ACC112 (cell line): ENCODE results near the gene KCNJ12.
"Not testable (repeated sequence)": the region's sequence is repeated elsewhere in the genome, so short reads cannot be mapped to it uniquely, and the experiment has no call there.

ENCODE experiments used
- H2AFZ ChIP-seq: fragments of 200-600 bp; sonication (generic); one replicate; pipeline ENCODE4 v1.6.0; 2017; ENCODE audit warnings: antibody characterized with exemption, low read length; ENCODE audit not compliant: unreplicated experiment
- H3K27ac ChIP-seq: fragments of 200-600 bp; sonication (generic); 2 replicates; pipeline ENCODE4 v1.5.1; 2014; ENCODE audit warnings: low read depth, mild to moderate bottlenecking, antibody characterized with exemption, low read length, moderate library complexity
- H3K27me3 ChIP-seq: fragments of 200-600 bp; sonication (generic); 2 replicates; pipeline ENCODE4 v1.6.1; 2014; ENCODE audit warnings: mild to moderate bottlenecking, antibody characterized with exemption, low read length, moderate library complexity, mixed read lengths; ENCODE audit not compliant: insufficient read depth
- H3K36me3 ChIP-seq: fragments of 200-600 bp; sonication (generic); 2 replicates; pipeline ENCODE4 v1.6.1; 2016; ENCODE audit warnings: mild to moderate bottlenecking, antibody characterized with exemption, low read length, moderate library complexity, mixed read lengths; ENCODE audit not compliant: insufficient read depth
- H3K4me1 ChIP-seq: fragments of 200-600 bp; sonication (generic); one replicate; pipeline ENCODE4 v1.6.1; 2016; ENCODE audit warnings: low read length, mixed read lengths; ENCODE audit not compliant: insufficient read depth, unreplicated experiment, control insufficient read depth
- H3K4me3 ChIP-seq: fragments of 200-600 bp; sonication (generic); 2 replicates; pipeline ENCODE4 v1.5.1; 2014; ENCODE audit warnings: mild to moderate bottlenecking, low read depth, low read length
- H3K79me2 ChIP-seq: fragments of 200-600 bp; sonication (generic); one replicate; pipeline ENCODE4 v1.6.0; 2016; ENCODE audit warnings: low read length; ENCODE audit not compliant: control insufficient read depth, unreplicated experiment, insufficient read depth

The KCNJ12 gene

DNA sequence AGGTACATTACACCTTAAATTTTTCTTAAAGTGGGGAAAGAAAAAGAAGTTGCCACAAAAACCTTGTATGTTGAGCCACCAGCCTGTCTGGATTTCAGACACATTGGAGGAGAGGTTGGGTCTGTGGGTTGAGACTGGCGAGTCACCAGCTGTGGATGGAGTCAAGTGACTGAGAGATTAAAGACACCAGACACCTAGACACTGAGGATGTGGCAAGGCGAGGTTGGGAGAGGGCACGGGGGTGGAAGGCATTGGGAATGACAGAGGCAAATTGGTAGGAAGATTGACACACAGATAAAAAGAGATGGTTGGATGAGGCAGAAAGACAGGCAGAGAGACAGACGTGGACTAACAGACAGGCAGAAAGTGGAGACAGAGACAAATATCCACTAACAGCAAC lies 49.6 kb downstream of the KCNJ12 start:
- Histone ChIP-seq H2AFZ (no peak overlapping the region), H3K4me3 (no peak overlapping the region), H3K27ac (no peak overlapping the region), H3K79me2 (no peaks in the 10 kb centered on the region), H3K27me3 (no peaks in the 10 kb centered on the region), H3K36me3 (no peaks in the 10 kb centered on the region), H3K4me1 (peaks cover 8% of the 10 kb centered on the region)

DNA sequence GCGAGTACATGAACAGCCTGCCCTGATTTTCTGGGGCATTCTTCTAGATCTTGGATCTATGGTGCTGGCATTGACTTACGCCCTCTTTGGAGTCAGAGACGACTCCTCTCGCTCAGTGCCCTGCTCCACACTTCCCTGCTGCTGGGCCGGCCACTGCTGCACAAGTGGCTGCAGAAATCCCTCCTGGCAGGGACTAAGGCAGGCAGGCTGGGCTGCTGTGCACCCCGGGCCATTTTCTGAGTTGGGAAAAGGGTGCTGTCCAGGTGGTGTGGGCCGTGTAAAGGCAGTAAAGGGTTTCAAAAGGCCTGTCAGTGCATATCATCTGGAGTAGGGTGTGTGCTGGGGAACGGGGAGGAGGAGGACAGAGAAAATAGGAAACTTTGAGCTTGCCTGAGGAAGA lies 50.1 kb downstream of the KCNJ12 start:
- H3K27me3 ChIP-seq, H3K27ac ChIP-seq, H3K4me1 ChIP-seq, H3K36me3 ChIP-seq, H3K4me3 ChIP-seq, H2AFZ ChIP-seq, H3K79me2 ChIP-seq: not testable (repeated sequence)

DNA sequence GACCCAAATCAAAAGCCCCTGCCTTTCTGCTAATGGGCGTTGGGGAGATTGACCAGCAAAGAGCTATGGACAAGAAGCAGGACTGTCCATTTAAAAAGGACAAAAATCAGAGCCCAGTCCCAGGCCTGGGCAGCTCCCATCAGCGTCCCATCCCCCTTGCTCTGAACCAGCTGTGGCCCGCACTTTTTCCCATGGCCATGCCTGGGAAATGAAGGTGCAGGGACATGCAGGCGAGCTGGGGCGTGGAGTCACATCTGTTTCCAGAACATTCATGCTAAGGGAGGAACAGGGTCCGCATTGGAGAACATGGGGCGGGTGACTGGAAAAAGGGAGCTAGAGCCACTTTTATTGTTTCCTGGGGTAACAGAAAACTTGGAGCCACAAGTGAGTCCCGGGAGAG lies 50.7 kb downstream of the KCNJ12 start:
- not testable (repeated sequence) for H2AFZ ChIP-seq, H3K27me3 ChIP-seq, H3K79me2 ChIP-seq, H3K4me1 ChIP-seq, H3K36me3 ChIP-seq, H3K4me3 ChIP-seq, H3K27ac ChIP-seq

DNA sequence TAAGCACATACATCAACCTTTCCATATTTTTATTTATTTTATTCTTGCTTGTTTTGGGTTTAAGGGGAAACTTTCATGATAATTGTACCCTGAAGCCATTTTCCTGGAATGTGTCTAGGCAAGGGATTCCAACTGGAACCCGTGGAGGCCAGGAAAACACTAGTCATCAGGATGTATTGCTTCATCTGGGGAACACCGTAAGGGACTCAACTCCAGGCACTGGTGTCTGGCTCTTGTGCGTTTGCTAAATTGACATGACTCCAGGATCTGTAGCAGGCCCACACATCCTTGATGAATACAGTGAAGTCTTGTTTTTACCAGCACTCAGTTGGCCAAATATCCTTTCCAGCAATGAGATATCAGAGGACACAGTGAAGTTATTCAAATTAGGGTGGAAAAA lies 51.6 kb downstream of the KCNJ12 start:
- not testable (repeated sequence) for H2AFZ ChIP-seq, H3K36me3 ChIP-seq, H3K79me2 ChIP-seq, H3K4me3 ChIP-seq, H3K4me1 ChIP-seq, H3K27ac ChIP-seq, H3K27me3 ChIP-seq

DNA sequence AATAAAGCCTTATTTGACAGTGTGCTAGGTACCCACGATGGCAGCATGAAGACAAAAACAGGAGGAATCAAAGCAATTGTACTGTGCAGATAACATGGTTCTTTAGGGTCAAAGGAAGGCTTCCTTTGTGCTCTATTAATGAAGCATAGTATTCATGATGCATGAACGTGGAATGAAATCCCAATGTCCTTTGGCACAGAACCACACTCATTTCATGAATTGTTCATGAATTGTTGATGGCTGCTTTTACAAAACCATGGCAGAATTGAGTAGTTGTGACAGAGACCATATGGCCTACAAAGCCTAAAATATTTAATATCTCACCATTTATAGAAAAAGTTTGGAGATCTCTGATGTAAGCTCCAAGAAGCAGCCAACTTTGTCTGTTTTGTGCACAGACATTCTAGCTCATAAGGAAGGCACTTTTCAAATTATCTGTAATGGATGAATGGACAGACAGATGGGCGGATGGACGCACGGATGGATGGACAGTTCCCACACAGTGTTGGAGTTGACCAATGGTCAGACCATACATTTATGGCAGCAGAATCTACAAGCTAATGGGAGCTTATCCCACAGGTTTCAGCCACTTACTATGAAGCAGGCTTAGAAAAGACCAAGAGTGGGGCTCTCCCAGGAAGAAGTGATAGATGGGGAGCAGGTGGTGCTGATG lies 52.7 kb downstream of the KCNJ12 start:
- H3K4me3 ChIP-seq, H3K4me1 ChIP-seq, H3K79me2 ChIP-seq, H2AFZ ChIP-seq, H3K27me3 ChIP-seq, H3K27ac ChIP-seq, H3K36me3 ChIP-seq: not testable (repeated sequence)

DNA sequence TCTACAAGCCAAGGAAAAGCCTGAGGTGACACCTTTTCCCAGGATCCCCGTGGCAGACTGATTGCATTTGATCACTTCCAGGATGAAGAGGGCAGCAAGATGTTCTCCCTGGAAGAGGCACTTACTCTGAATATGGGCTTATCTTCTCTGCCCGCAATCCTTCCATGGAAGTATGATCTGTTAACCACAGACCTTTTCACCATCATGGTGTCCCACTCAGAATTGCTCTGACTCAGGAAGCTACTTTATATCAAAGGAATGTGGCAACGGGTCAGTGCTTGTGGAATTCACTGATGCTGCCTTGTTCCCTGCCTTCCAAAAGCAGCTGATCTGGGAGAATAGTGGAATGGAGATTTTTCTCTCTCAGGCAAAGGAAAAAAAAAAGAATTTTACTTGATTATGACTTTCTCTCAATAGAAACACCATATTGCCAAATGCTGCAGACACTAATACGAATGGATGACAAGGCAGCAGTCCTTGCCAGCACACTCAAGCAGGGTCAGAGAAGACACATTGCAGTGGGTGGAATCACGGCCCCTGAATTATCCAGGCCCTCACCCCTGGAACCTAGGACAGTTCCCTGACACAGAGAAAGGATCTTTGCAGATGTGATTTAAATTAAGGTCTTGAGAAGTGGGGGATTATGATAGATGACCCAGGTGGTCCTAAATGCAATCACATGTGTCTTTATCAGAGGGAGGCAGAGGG lies 53.9 kb downstream of the KCNJ12 start:
- not testable (repeated sequence) for H3K79me2 ChIP-seq, H3K27me3 ChIP-seq, H3K4me3 ChIP-seq, H3K36me3 ChIP-seq, H3K4me1 ChIP-seq, H2AFZ ChIP-seq, H3K27ac ChIP-seq

DNA sequence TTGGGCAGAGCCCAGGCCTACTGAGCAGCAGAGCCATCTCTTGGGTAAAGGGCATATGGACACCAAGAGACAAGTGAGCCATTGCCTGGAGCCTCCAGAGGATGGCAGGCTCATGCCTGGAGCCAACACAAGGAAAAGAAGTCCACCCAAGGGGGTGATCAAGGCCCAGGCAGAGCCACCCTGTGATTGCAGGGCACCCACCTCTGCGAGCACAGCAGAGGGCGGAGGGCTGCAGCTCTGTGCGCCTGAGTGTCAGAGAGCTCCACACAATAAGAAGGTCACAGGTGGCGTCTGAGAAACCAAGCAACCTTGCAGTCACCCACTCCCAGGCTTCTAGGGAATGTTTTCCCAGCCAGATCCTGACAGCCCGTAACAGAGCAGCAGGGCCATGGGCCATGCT lies 57.8 kb downstream of the KCNJ12 start:
- H2AFZ ChIP-seq, H3K27me3 ChIP-seq, H3K36me3 ChIP-seq, H3K27ac ChIP-seq, H3K4me1 ChIP-seq, H3K4me3 ChIP-seq, H3K79me2 ChIP-seq: not testable (repeated sequence)

DNA sequence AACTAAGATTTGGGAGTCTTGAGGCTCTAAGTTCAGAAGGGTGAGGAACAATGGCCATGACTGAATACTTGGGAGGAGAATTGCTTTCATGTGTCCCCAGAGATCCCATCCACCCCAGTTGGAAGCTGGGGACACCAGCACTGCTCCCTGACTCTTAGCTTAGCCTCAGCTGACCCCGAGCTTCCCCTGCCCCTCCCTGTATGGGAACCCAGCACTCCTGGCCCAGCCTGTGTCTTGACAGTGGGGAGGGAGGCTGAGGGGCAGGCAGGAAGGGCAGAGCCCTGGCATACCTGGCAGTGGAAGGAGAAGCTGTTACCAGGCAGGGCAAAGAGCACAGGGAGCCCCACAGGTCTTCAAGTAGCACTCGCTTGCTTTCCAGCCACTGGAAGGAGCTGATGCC lies 58.8 kb downstream of the KCNJ12 start:
- not testable (repeated sequence) for H3K79me2 ChIP-seq, H3K27me3 ChIP-seq, H3K4me1 ChIP-seq, H2AFZ ChIP-seq, H3K4me3 ChIP-seq, H3K27ac ChIP-seq, H3K36me3 ChIP-seq

DNA sequence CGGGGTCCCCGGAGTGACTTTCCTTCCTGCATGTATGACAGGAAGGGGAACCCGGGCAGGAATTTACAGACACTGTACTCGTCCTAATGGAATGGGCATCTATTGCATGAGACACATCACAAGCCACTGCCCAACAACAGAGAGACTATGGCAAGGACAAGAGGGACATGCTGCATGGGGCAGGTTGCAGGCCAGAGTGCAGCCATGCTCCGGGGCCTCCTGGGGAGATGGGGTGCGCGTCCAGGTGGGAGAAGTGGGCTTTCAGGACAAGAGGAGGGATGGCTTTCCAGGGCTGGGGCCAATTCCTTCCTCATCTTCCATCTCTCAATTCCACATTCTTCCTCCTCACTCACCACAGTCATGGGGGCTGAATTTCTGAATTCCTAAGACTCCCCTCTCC lies 60.3 kb downstream of the KCNJ12 start:
- H3K27me3 ChIP-seq, H3K36me3 ChIP-seq, H3K27ac ChIP-seq, H3K4me3 ChIP-seq, H3K79me2 ChIP-seq, H3K4me1 ChIP-seq, H2AFZ ChIP-seq: not testable (repeated sequence)

DNA sequence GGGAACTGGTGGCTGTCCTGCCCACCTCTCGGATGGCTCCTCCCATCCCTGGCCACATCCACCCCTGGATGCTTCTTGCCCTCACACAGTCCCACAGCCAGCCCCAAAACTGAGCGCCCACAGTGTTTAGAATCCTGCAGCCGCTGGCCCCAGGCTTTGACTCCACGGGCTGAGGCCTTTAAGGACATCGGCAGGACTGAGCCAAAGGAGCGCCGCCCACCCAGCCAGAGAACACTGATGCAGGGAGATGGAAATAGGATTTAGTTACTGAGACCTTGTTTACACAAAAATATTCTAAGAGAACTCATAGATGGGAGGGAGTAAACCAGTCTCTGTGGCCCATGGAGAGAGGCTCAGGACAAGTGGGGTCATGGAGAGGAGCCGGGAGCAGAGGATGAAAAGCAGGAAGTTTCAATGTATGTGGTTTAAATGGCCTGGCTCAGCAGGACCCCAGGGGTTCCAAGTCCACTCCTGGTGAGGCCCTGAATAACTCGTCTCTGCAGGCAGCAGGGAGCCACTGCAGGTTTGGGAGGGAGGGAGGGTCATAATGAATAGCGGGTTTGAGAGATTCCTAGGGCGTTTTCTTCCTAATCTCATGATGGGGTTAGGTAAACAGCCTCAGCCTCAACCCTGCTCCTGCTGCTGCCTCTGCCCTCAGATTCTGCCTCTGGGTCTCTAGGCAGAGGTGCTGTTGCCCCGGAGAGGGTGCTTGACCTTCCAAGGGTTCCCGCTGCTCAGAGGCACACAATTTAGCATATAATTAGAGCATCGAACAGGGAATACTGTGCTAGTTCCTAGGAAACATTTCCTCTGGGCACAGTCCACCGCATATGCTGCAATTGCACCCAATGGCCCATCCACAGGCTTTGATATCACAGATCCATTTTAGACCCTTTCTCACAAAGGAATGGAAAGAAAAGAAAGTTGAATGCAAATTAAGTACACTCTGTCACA lies 61.0 kb downstream of the KCNJ12 start:
- H2AFZ ChIP-seq, H3K27me3 ChIP-seq, H3K4me3 ChIP-seq, H3K79me2 ChIP-seq, H3K36me3 ChIP-seq, H3K4me1 ChIP-seq, H3K27ac ChIP-seq: not testable (repeated sequence)
